Measurements from ENCODE around the gene ZBED4.

The ZBED4 gene

DNA sequence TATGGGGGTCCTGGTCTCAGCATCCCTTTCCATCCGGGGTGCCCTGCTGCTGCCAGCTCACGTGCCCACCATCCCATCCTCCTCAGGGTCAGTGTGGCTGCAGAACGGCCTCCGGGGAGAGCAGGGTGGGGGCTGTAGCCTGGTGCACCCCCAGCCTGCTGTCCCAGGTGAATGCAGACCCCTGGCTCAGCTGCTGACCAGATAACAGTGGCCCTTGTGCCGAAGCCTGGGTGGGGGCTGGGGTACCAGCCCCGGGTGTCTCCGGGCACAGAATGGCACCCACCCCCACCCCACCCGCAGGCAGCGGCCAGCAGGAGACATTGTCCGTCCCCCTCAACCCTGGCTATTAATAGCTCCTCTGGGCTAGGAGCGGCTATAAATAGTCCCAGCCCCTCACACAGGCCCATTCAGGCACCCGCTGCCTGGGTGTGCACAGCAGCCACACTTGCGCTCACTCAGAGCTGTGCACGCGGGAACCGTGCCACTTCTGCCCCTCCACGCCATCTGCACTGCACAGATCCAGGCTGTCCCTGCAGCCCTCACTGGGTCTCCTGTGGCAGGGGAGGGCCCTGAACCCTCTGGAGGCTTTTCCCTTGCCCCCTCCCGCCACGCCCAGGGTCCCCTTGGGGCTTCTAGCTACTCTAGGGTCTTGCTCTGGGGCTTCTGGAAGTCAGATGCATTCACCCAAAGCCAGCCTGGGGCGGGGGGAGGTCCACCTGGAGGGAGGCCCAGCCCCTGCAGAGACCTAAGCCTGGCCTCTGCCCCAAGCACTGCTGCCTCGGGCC lies 83.5 kb downstream of the ZBED4 start:
- DNase-seq (ENCODE audit: low read depth), result no peak

- no peak for DNase-seq (ENCODE audit: low read depth)
Measured at GRCh38 chr22:49937758-49938564, 84.3 kb downstream of the ZBED4 start.

DNA sequence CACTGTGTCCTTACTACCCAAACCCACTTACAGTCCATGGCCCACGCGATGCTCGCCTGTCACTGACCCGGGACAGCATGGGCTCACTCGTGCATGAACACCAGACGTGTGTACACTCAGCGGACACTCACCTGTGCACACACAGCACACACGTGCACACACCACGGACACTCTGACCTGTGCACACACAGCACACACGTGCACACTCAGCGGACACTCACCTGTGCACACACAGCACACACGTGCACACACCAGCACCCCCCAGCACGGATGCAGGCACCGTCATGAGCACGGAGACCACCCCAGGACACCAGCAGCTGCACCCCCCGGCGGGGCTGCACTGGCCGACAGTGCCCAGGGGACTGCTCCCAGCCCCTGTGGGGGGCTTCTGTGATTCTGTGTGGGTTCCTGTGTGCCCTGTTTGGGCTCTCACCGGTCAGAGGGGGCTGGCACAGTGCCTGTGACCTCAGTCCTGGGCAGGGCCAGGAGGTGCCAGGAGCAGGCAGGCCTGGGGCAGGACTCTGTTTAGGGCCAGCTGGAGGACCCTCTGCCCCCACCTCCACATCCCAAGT lies 85.0 kb downstream of the ZBED4 start:
- DNase-seq (ENCODE audit: low read depth), result no peak

Measured in fibroblast of the conjunctiva (primary cell).